Measurements from ENCODE around the gene HOXA11.

Gene HOXA11

GRCh38 chr7:27185013-27185853, at the start of gene HOXA11:
HOXA11 (minus strand) TSS chr7:27185232; CDS start chr7:27185144, 88 bp downstream.
- DNase-seq (ENCODE audit: low spot score): peak; percentile 95

GRCh38 chr7:27229448-27229847, 44.4 kb upstream of the HOXA11 start:
- DNase-seq (ENCODE audit: low spot score): no peak

GRCh38 chr7:27224983-27225934, 40.2 kb upstream of the HOXA11 start:
- DNase-seq (ENCODE audit: low spot score): no peak

GRCh38 chr7:27223941-27224575, 39.0 kb upstream of the HOXA11 start:
- DNase-seq (ENCODE audit: low spot score): no peak

GRCh38 chr7:27221201-27221797, 36.3 kb upstream of the HOXA11 start:
- no peak for DNase-seq (ENCODE audit: low spot score)

GRCh38 chr7:27220440-27220955, 35.5 kb upstream of the HOXA11 start:
- DNase-seq (ENCODE audit: low spot score): no peak

GRCh38 chr7:27219821-27220220, 34.8 kb upstream of the HOXA11 start:
- DNase-seq (ENCODE audit: low spot score): no peak

- no peak for DNase-seq (ENCODE audit: low spot score)
Measured at GRCh38 chr7:27217951-27218350, 32.9 kb upstream of the HOXA11 start.

GRCh38 chr7:27215356-27215755, 30.3 kb upstream of the HOXA11 start:
- DNase-seq (ENCODE audit: low spot score): no peak

GRCh38 chr7:27214239-27214950, 29.4 kb upstream of the HOXA11 start:
- DNase-seq (ENCODE audit: low spot score): no peak

GRCh38 chr7:27213433-27214238, 28.6 kb upstream of the HOXA11 start:
- DNase-seq (ENCODE audit: low spot score): no peak

- DNase-seq (ENCODE audit: low spot score): no peak
Measured at GRCh38 chr7:27212497-27213432, 27.7 kb upstream of the HOXA11 start.

- no peak for DNase-seq (ENCODE audit: low spot score)
Measured at GRCh38 chr7:27211764-27212204, 26.8 kb upstream of the HOXA11 start.

GRCh38 chr7:27211084-27211446, 26.0 kb upstream of the HOXA11 start:
- DNase-seq (ENCODE audit: low spot score): no peak

GRCh38 chr7:27210441-27211083, 25.5 kb upstream of the HOXA11 start:
- peak; percentile 95 for DNase-seq (ENCODE audit: low spot score)

GRCh38 chr7:27209933-27210440, 25.0 kb upstream of the HOXA11 start:
- no peak for DNase-seq (ENCODE audit: low spot score)

GRCh38 chr7:27208998-27209397, 24.0 kb upstream of the HOXA11 start:
- no peak for DNase-seq (ENCODE audit: low spot score)

- DNase-seq (ENCODE audit: low spot score): peak; percentile 18
Measured at GRCh38 chr7:27207348-27207985, 22.4 kb upstream of the HOXA11 start.
